Measurements from ENCODE around the gene OR8D2. TPM values are rescaled to one million over a fixed set of nuclear protein-coding genes. Genes with fewer than 3 reads are reported as not detected.

Gene OR8D2
- total RNA-seq, 4 donors from 2014 or later, result not detected

DNA sequence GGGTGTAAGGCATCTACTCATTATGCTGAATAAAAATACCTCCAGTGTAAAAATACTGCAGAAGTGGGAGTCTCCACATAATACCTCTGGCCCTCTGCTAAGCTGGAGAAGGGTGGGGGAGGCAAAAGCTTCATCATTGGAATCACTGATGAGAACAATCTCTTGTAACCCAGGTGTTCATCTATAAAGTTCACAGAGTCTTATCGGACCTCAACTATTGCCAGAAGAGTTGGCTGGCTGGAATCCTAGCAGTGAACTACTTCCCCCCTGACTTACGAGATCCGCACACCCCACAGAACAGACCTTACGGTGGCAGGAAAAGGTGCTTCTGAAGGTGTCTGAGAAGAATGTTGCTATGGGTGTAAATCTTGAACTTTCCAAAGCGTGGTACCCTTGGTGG lies 8.7 kb downstream of the OR8D2 start:
- Histone ChIP-seq H3K4me1 (peaks cover 0 to 11% (median 0%) of the 10 kb centered on the region in 4 donors), H3K36me3 (no peaks in the 10 kb centered on the region), H3K9me3 (no peaks in the 10 kb centered on the region), H3K4me3 (no peak overlapping the region), H3K27me3 (no peaks in the 10 kb centered on the region), H3K27ac (no peak overlapping the region)
- TF ChIP-seq POLR2A (IDR thresholded peaks at IDR 0.05) (no peak), EP300 (IDR thresholded peaks at IDR 0.05; ENCODE audit: low read depth) (no peak)
- TF ChIP-seq, protein P1, sequence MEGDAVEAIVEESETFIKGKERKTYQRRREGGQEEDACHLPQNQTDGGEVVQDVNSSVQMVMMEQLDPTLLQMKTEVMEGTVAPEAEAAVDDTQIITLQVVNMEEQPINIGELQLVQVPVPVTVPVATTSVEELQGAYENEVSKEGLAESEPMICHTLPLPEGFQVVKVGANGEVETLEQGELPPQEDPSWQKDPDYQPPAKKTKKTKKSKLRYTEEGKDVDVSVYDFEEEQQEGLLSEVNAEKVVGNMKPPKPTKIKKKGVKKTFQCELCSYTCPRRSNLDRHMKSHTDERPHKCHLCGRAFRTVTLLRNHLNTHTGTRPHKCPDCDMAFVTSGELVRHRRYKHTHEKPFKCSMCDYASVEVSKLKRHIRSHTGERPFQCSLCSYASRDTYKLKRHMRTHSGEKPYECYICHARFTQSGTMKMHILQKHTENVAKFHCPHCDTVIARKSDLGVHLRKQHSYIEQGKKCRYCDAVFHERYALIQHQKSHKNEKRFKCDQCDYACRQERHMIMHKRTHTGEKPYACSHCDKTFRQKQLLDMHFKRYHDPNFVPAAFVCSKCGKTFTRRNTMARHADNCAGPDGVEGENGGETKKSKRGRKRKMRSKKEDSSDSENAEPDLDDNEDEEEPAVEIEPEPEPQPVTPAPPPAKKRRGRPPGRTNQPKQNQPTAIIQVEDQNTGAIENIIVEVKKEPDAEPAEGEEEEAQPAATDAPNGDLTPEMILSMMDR (IDR thresholded peaks at IDR 0.05), result no peak
- 85% methylated on average over 5 of the region's 5 CpGs; no CpG with 5 or more reads in 1 of the 2 donors for WGBS, 2 donors (ENCODE audit: low coverage in 1 of 2)
- intact Hi-C loops (cut with DNase I; ENCODE audit: low total_unique reads), result no loop called here
- DNase-seq, result no peak
- in situ Hi-C loops (cut with MboI; ENCODE audit: low pct_ligation_motif_present in 1 of 4, low pct_unique_long_range_greater_than_20kb in 1 of 4, low sequenced_read_pairs in 3 of 4), result no loop called here

DNA sequence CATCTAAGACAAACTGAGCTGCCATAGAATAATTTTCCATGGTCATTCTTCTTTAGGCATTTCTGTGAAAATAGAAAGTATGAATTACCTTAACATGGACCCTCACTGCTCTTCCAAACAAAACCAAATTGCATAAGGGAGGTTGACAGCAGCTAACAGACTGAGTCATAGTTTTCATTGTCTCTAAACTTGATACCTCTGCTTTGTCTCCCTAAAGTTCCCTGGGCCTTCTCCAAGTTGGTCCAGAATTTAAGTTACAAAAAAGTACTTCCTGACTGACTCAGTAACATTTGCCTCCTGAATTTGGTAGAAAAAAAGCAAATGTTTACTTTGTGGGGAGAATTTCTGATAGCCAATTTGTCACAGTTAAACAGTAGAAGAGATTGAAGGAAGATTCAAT lies 9.3 kb downstream of the OR8D2 start:
- Histone ChIP-seq H3K4me1 (peaks cover 0 to 10% (median 0%) of the 10 kb centered on the region in 4 donors), H3K27ac (no peak overlapping the region), H3K36me3 (no peaks in the 10 kb centered on the region), H3K9me3 (no peaks in the 10 kb centered on the region), H3K27me3 (no peaks in the 10 kb centered on the region), H3K4me3 (no peak overlapping the region)
- DNase-seq, result no peak
- no peak for TF ChIP-seq POLR2AphosphoS5 (IDR thresholded peaks at IDR 0.05)
- TF ChIP-seq, protein P1 (IDR thresholded peaks at IDR 0.05), result no peak
- TF ChIP-seq EP300 (IDR thresholded peaks at IDR 0.05; ENCODE audit: low read depth), result no peak
- no peak for TF ChIP-seq POLR2A (IDR thresholded peaks at IDR 0.05)
- intact Hi-C loops (cut with DNase I; ENCODE audit: low total_unique reads), result no loop called here
- in situ Hi-C loops (cut with MboI; ENCODE audit: low pct_ligation_motif_present in 1 of 4, low pct_unique_long_range_greater_than_20kb in 1 of 4, low sequenced_read_pairs in 3 of 4), result no loop called here

DNA sequence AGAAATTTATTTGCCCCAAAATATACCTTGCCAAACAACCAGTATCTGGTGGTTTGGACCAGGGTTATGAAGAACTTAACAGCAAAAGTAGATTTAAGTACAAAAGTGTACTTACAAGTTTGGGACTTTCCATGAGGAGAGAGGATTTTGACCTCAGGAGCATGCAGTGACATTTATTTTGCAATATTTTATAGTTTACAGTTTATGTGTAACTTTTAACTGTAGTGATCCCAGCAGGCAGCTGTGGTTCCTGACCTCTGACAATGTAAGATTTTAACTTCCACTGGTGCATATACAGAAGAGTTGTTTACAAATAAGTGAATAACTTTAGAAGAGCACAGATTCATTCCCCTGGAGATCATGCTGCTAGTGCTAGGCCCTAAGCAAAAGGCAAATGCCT lies 12.9 kb downstream of the OR8D2 start:
- H3K4me1 ChIP-seq, result peaks cover 0 to 8% (median 0%) of the 10 kb centered on the region in 4 donors
- H3K4me3 ChIP-seq, result no peak overlapping the region
- in situ Hi-C loops (cut with MboI; ENCODE audit: low pct_ligation_motif_present in 1 of 4, low pct_unique_long_range_greater_than_20kb in 1 of 4, low sequenced_read_pairs in 3 of 4), result no loop called here
- H3K27ac ChIP-seq, result no peak overlapping the region
- intact Hi-C loops (cut with DNase I; ENCODE audit: low total_unique reads), result no loop called here
- H3K9me3 ChIP-seq, result no peaks in the 10 kb centered on the region
- H3K27me3 ChIP-seq, result no peaks in the 10 kb centered on the region
- TF ChIP-seq EP300 (IDR thresholded peaks at IDR 0.05; ENCODE audit: low read depth) (no peak), POLR2AphosphoS5 (IDR thresholded peaks at IDR 0.05) (no peak), POLR2A (IDR thresholded peaks at IDR 0.05) (no peak)
- TF ChIP-seq, protein P1 (IDR thresholded peaks at IDR 0.05), result no peak
- no peak for DNase-seq
- no peaks in the 10 kb centered on the region for H3K36me3 ChIP-seq

DNA sequence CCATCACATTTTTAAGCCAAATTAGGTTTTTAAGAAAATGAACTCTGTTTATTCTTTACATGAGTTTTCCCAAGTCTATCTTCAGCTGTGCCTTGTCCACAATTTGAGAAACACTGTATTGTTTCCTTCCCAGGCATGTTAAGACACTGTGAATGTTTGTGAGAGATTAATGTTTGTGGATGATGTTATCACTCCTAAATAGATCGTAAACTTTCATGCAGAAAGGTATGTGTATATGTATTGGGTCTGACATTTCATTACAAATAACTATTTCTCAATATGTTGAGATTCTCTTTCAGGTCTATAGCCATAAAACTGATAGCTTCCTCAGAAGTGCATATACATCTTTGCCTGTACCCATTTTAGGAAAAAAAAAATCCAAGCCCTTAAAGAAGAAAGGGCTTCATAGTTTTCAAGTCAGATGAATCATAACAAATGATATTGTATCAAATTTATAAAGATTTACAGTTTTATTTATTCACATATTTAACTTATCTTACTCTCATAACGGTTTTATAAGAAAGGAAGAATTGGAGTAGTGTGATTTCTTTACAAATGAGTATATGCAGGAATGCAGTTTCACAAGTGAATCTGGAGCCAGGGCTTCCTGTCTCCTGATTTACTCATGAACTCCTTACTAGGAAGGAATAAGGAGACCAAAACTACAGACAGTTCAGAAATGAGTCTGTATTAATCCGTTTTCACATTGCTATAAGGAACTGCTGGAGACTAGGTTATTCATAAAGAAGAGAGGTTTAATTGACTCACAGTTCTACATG lies 17.5 kb downstream of the OR8D2 start:
- H3K4me1 ChIP-seq, result peaks cover 0 to 6% (median 0%) of the 10 kb centered on the region in 4 donors
- in situ Hi-C loops (cut with MboI; ENCODE audit: low pct_ligation_motif_present in 1 of 4, low pct_unique_long_range_greater_than_20kb in 1 of 4, low sequenced_read_pairs in 3 of 4), result no loop called here
- H3K36me3 ChIP-seq, result no peaks in the 10 kb centered on the region
- no peak for TF ChIP-seq EP300 (IDR thresholded peaks at IDR 0.05; ENCODE audit: low read depth)
- TF ChIP-seq POLR2A (IDR thresholded peaks at IDR 0.05), result no peak
- TF ChIP-seq, protein P1 (IDR thresholded peaks at IDR 0.05), result no peak
- TF ChIP-seq POLR2AphosphoS5 (IDR thresholded peaks at IDR 0.05), result no peak
- no peak overlapping the region for H3K27ac ChIP-seq
- 33 to 38% methylated on average over 2 to 3 of the region's 3 CpGs for WGBS, 2 donors (ENCODE audit: low coverage in 1 of 2)
- no peak overlapping the region for H3K4me3 ChIP-seq
- no peaks in the 10 kb centered on the region for H3K9me3 ChIP-seq
- no peak for DNase-seq
- H3K27me3 ChIP-seq, result no peaks in the 10 kb centered on the region
- intact Hi-C loops (cut with DNase I; ENCODE audit: low total_unique reads), result no loop called here
